NCI-H748 treated with DMSO at 0.1 percent for 48 hours (cell line): ENCODE data around the gene UAP1L1.
"Not testable (repeated sequence)": the region's sequence is repeated elsewhere in the genome, so short reads cannot be mapped to it uniquely, and the experiment has no call there.

Experiments used
- DNase-seq: peaks from one replicate; lab custom pipeline; 2025; lab: John Stamatoyannopoulos, UW

Gene UAP1L1

GRCh38 chr9:137114613-137115393 is 37.5 kb downstream of the UAP1L1 start, which contains the start of gene DPP7:
DPP7 (minus strand) TSS chr9:137114733; CDS start chr9:137114713, 20 bp downstream.
- peak; percentile 8 for DNase-seq

GRCh38 chr9:137115394-137116026 is 38.2 kb downstream of the UAP1L1 start:
- DNase-seq = no peak

- no peak for DNase-seq
Observed at GRCh38 chr9:137116027-137116507, 38.8 kb downstream of the UAP1L1 start.

GRCh38 chr9:137116728-137117127 is 39.4 kb downstream of the UAP1L1 start:
- DNase-seq = no peak

GRCh38 chr9:137117269-137117731 is 40.0 kb downstream of the UAP1L1 start:
- DNase-seq = no peak

GRCh38 chr9:137118092-137118603 is 40.8 kb downstream of the UAP1L1 start:
- not testable (repeated sequence) for DNase-seq

GRCh38 chr9:137121927-137122795 is 44.8 kb downstream of the UAP1L1 start:
- not testable (repeated sequence) for DNase-seq

GRCh38 chr9:137122796-137123467 is 45.6 kb downstream of the UAP1L1 start:
- DNase-seq = not testable (repeated sequence)

- no peak for DNase-seq
Observed at GRCh38 chr9:137123468-137123837, 46.1 kb downstream of the UAP1L1 start.

GRCh38 chr9:137123952-137124462 is 46.7 kb downstream of the UAP1L1 start:
- DNase-seq = not testable (repeated sequence)

- DNase-seq = no peak
Observed at GRCh38 chr9:137126786-137127185, 49.5 kb downstream of the UAP1L1 start.

- DNase-seq = no peak
Observed at GRCh38 chr9:137127301-137128157, 50.2 kb downstream of the UAP1L1 start.

- no peak for DNase-seq
Observed at GRCh38 chr9:137128158-137128861, 51.0 kb downstream of the UAP1L1 start.

GRCh38 chr9:137128862-137129455 is 51.6 kb downstream of the UAP1L1 start:
- DNase-seq = no peak

GRCh38 chr9:137129456-137130175 is 52.3 kb downstream of the UAP1L1 start:
- DNase-seq = peak; percentile 85

- no peak for DNase-seq
Observed at GRCh38 chr9:137130176-137130755, 52.9 kb downstream of the UAP1L1 start.
